HG03139 (cell line): Measurements from ENCODE around the gene ABAT.
A peak's percentile ranks its signal among the peaks of the same experiment; 100 is the strongest.
"Not testable (repeated sequence)": the region's sequence is repeated elsewhere in the genome, so short reads cannot be mapped to it uniquely, and the experiment has no call there.

Experiments
- ATAC-seq: cut with Tn5 transposase; IDR thresholded peaks from one replicate; pipeline ENCODE4 v1.9.1; 2021; ENCODE audit not compliant: unreplicated experiment

ABAT gene

GRCh38 chr16:8648877-8649276 lies 25.5 kb upstream of the ABAT start:
- ATAC-seq, result no peak

GRCh38 chr16:8649829-8650554 lies 24.4 kb upstream of the ABAT start:
- ATAC-seq, result no peak

GRCh38 chr16:8651958-8652357 lies 22.5 kb upstream of the ABAT start:
- not testable (repeated sequence) for ATAC-seq

GRCh38 chr16:8655184-8655717 lies 19.2 kb upstream of the ABAT start:
- ATAC-seq, result peak; percentile 71

GRCh38 chr16:8656376-8656775 lies 18.0 kb upstream of the ABAT start:
- ATAC-seq, result no peak

- ATAC-seq, result no peak
Observed at GRCh38 chr16:8660841-8661301, 13.5 kb upstream of the ABAT start.

GRCh38 chr16:8661703-8662102 lies 12.7 kb upstream of the ABAT start:
- no peak for ATAC-seq

GRCh38 chr16:8663192-8664089 lies 11.0 kb upstream of the ABAT start:
- no peak for ATAC-seq

GRCh38 chr16:8665529-8665928 lies 8.9 kb upstream of the ABAT start:
- ATAC-seq, result no peak

GRCh38 chr16:8667492-8667891 lies 6.9 kb upstream of the ABAT start:
- no peak for ATAC-seq

GRCh38 chr16:8668113-8668512 lies 6.3 kb upstream of the ABAT start:
- ATAC-seq, result no peak

- no peak for ATAC-seq
Observed at GRCh38 chr16:8669481-8669880, 4.9 kb upstream of the ABAT start.

- no peak for ATAC-seq
Observed at GRCh38 chr16:8670014-8670560, 4.3 kb upstream of the ABAT start.

- ATAC-seq, result peak; percentile 30
Observed at GRCh38 chr16:8673611-8674412, 605 bp upstream of the ABAT start.

- no peak for ATAC-seq
Observed at GRCh38 chr16:8675183-8676159, 1.1 kb downstream of the ABAT start.

GRCh38 chr16:8676160-8676547 lies 1.7 kb downstream of the ABAT start:
- ATAC-seq, result no peak

GRCh38 chr16:8676737-8677375 lies 2.4 kb downstream of the ABAT start:
- ATAC-seq, result no peak

- ATAC-seq, result no peak
Observed at GRCh38 chr16:8677481-8677880, 3.1 kb downstream of the ABAT start.
